AG04450 (cell line): ENCODE results near the gene PUS7L. TPM values are rescaled to one million over a fixed set of nuclear protein-coding genes. Genes with fewer than 3 reads are reported as not detected.

Source experiments
- CTCF ChIA-PET: fragments of 300-600, 350-600 bp; formaldehyde crosslinking; extraction: SDS; loops from one replicate; lab custom pipeline; 2022; ENCODE audit warnings: antibody characterized with exemption, inconsistent platforms; lab: Charles Lee
- POLR2A ChIA-PET: fragments of 350-600 bp; formaldehyde crosslinking; extraction: SDS; loops from one replicate; lab custom pipeline; 2021; ENCODE audit warnings: antibody characterized with exemption, inconsistent platforms; lab: Yijun Ruan, JAX
- DNase-seq: peaks from one replicate; pipeline ENCODE4 v3.0.0-alpha.2; 2011; ENCODE audit warnings: low read depth, low spot score
- H3K27ac ChIP-seq: one replicate; pipeline ENCODE4 v1.5.1; 2012; ENCODE audit warnings: low read depth, low read length, control low read depth
- H3K27me3 ChIP-seq: one replicate; pipeline ENCODE4 v1.6.0; 2012; ENCODE audit warnings: low read length; ENCODE audit not compliant: control insufficient read depth, insufficient read depth
- H3K4me3 ChIP-seq: 2 replicates; pipeline ENCODE4 v1.5.1; 2011; ENCODE audit warnings: mild to moderate bottlenecking, low read depth, low read length, control low read depth
- H3K9me3 ChIP-seq: 2 replicates; pipeline ENCODE4 v1.5.1; 2012; ENCODE audit warnings: low read length; ENCODE audit not compliant: control insufficient read depth, insufficient read depth
- CTCF ChIP-seq: IDR thresholded peaks from 2 replicates; pipeline ENCODE4 v1.5.1; 2011; ENCODE audit warnings: low read depth, low read length, control low read depth, inconsistent platforms
- polyA plus RNA-seq: library from polyadenylated mRNA; depleted of rRNA; stranded (reverse); fragments of >200 nt; gene quantifications from 2 replicates; pipeline ENCODE4 v1.2.3, GENCODE V29; 2011

PUS7L gene
- polyA plus RNA-seq, 1 experiment = 15.2 TPM

GRCh38 chr12:43805860-43806736 is 47.5 kb upstream of the PUS7L start, which contains the start of gene TWF1:
TSS of gene TWF1 (minus strand) at chr12:43806317. CDS start at chr12:43806245, 72 bp downstream.
- H3K9me3 ChIP-seq = no peaks in the 10 kb centered on the region
- ChIA-PET POLR2A (interaction anchor here (0.7 to 2.7 kb wide), 7 partner anchors 15 to 76 kb away, joined by 3 to 22 read pairs (median 3); partner anchors contain the start of genes IRAK4, PUS7L and TMEM117), CTCF (interaction anchor here (0.9 to 2.5 kb wide), 5 partner anchors 9 to 76 kb away, joined by 3 to 25 read pairs (median 6); no protein-coding TSS in a partner anchor)
- TF ChIP-seq CTCF = peak; percentile 27; the same call in 1 of the 2 replicates
- H3K4me3 ChIP-seq = peak within 1 kb of the TSS; percentile 87
- H3K27ac ChIP-seq = peak within 1 kb of the TSS; percentile 94
- no peak for DNase-seq
- H3K27me3 ChIP-seq = no peaks in the 10 kb centered on the region

DNA sequence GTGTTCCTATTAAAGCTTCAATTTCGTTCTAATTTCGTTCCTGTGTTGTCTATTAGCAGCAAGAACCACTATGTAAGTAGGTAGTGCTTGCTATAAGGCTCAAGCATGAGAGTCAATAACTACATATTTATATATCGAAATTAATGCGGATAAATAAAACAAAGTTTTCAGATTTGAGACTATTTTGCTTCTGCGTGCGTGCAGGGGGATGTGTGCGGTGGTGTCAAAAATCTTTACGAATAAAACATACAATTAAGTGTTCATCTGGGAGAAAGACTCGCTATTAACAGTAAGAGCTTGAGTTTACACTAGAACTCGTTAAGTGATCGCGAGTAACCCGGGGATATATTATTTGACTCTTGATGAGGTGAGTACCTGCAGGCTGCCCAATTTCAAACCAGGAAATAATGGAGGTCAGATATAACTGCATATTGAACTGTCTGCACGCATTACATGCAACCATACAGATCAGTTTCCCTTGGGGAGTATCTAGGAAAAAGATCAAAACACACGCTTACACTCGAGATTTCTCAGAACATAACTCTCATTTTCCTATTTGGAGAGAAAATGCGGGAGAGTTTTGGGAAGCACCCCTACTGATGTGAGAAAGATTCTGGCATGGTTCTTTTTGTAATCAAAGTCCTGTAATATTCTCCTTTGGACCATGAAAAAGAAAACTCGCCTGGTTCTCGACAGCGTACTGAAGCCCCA is 46.7 kb upstream of the PUS7L start:
- no peak for DNase-seq
- no peaks in the 10 kb centered on the region for H3K9me3 ChIP-seq

DNA sequence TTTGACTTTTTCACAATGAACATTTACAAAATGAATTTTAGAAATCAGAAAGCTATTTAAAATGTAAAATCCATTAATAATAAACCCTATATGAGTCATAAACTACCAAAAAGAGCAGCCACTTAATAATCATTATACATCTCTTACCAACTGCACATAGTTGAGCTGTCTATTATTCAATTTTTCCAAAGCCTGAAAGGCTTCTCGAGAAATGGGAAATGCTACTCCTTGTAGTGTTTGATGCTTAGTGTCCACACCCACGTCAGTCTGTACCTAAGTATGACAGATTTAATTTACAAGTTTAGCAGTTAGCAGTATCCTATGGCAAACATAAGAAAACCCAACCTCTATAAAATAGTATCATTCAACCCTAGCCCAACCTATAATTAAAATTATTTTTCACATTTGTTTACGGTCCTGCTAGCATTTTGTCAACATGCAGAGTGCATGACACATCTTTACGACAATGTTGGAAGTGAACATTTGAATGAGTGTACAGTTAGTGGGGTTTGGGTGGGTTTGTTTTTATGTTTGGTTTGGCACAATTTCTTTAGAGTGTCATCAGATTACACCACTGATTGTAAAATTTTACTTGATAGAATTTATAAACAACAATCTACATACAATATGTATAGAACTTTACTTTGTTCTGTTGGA is 39.1 kb upstream of the PUS7L start:
- Histone ChIP-seq H3K9me3 (peaks cover 3% of the 10 kb centered on the region; the same call in 1 of the 2 replicates), H3K27me3 (no peaks in the 10 kb centered on the region), H3K27ac (no peak overlapping the region), H3K4me3 (no peak overlapping the region)
- CTCF ChIA-PET = interaction anchor here (0.6 to 2.9 kb wide), 2 partner anchors 8 to 85 kb away, joined by 3 to 11 read pairs; partner anchors contain the start of gene TWF1
- no peak for DNase-seq
- no peak for TF ChIP-seq CTCF
- POLR2A ChIA-PET = interaction anchor here (0.7 kb wide), 1 partner anchor 1472 kb away, joined by 6 read pairs; no protein-coding TSS in a partner anchor

More for the DNA sequence above, 46.7 kb upstream of the PUS7L start:
- TF ChIP-seq CTCF = no peak
- ChIA-PET POLR2A (interaction anchor here (0.7 to 2.7 kb wide), 7 partner anchors 14 to 77 kb away, joined by 3 to 22 read pairs (median 3); partner anchors contain the start of genes IRAK4, PUS7L and TMEM117), CTCF (interaction anchor here (1.6 to 2.5 kb wide), 3 partner anchors 9 to 77 kb away, joined by 6 to 25 read pairs (median 7); no protein-coding TSS in a partner anchor)
- H3K4me3 ChIP-seq = peak overlapping the region; percentile 87
- peak overlapping the region; percentile 32 for H3K27ac ChIP-seq
- H3K27me3 ChIP-seq = no peaks in the 10 kb centered on the region

DNA sequence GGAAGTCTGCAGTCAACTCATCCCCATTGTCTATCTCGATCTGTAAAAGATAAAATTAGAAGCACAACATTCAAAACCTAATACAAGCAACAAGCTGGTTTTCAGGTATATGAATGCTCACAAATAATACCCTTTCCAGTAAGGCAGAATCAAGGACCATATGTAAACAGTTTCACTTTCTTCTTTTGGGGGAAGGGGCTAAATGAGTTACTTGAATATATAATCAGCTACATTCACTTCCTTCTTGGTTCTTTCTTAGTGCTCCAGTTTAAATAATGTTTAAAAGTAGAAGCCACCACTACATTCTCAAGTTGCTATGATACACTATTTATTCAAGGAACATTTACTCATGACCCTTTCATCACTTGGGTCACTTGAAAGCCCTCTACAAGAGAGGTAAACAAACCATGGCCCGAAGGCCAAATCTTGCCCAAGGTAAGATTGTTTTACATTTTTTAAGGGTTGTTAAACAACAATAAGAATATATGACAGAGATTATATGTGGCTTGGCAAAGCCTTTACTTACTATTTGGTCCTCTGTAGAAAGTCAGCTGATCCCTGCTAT is 37.2 kb upstream of the PUS7L start:
- ChIA-PET POLR2A (no interaction called here), CTCF (interaction anchor here (2.9 kb wide), 1 partner anchor 87 kb away, joined by 11 read pairs; no protein-coding TSS in a partner anchor)
- no peak for TF ChIP-seq CTCF
- H3K27me3 ChIP-seq = no peaks in the 10 kb centered on the region
- H3K9me3 ChIP-seq = peaks cover 3% of the 10 kb centered on the region; the same call in 1 of the 2 replicates
- no peak for DNase-seq
- no peak overlapping the region for H3K4me3 ChIP-seq
- H3K27ac ChIP-seq = no peak overlapping the region
